Prostate gland (tissue), 2 donors: ENCODE data around the gene ACSM3.

ENCODE experiments used
- CTCF ChIP-seq, 4 experiments: fragments of 200-600 bp in 2 of 4; fragments of 450-650 bp in 2 of 4; sonication (generic) in 2 of 4; IDR thresholded peaks; 1 replicate in 3 of 4; 2 replicates in 1 of 4; pipeline ENCODE4 v1.5.1; 2016 to 2019; ENCODE audit warnings: antibody characterized with exemption in 4 of 4, mild to moderate bottlenecking in 2 of 4, moderate library complexity in 2 of 4
- POLR2A ChIP-seq: fragments of 450-650 bp; IDR thresholded peaks from one replicate; pipeline ENCODE4 v1.6.1; 2016; ENCODE audit warnings: antibody characterized with exemption, mild to moderate bottlenecking

GRCh38 chr16:20838240-20838639 lies 74.4 kb downstream of the ACSM3 start:
- TF ChIP-seq CTCF (IDR thresholded peaks at IDR 0.05) (no peak), POLR2A (no peak)
